ENCODE measurements around the gene AUH. TPM values are rescaled to one million over a fixed set of nuclear protein-coding genes. Genes with fewer than 3 reads are reported as not detected.

The AUH gene
- total RNA-seq, 4 donors from 2014 or later = 37.1 to 59.9 (median 49.7) TPM

DNA sequence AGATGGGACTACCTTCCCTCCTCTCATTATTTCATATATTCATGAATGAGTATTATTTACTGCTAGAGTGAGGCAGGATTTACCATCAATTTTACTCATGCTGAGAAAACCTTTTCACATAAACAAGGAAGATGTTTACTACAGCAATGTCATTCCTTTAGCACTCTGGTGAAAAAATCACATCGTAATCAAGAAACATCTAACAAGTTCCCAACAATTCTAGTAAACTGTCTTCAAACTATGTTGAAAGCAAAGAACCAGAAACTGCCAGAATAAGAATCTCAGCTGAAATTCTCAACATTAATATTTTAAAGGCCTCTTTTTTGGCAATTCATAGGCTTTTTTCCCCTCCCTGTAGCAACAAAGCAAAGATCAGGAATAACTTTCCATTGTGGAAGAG lies 28.2 kb downstream of the AUH start:
- TF ChIP-seq, protein P1, sequence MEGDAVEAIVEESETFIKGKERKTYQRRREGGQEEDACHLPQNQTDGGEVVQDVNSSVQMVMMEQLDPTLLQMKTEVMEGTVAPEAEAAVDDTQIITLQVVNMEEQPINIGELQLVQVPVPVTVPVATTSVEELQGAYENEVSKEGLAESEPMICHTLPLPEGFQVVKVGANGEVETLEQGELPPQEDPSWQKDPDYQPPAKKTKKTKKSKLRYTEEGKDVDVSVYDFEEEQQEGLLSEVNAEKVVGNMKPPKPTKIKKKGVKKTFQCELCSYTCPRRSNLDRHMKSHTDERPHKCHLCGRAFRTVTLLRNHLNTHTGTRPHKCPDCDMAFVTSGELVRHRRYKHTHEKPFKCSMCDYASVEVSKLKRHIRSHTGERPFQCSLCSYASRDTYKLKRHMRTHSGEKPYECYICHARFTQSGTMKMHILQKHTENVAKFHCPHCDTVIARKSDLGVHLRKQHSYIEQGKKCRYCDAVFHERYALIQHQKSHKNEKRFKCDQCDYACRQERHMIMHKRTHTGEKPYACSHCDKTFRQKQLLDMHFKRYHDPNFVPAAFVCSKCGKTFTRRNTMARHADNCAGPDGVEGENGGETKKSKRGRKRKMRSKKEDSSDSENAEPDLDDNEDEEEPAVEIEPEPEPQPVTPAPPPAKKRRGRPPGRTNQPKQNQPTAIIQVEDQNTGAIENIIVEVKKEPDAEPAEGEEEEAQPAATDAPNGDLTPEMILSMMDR (IDR thresholded peaks at IDR 0.05) = no peak
- no peak for TF ChIP-seq POLR2A (IDR thresholded peaks at IDR 0.05)
- Histone ChIP-seq H3K27ac (no peak overlapping the region), H3K9me3 (no peaks in the 10 kb centered on the region), H3K36me3 (peaks cover 0 to 5% (median 0%) of the 10 kb centered on the region in 3 donors), H3K4me1 (no peaks in the 10 kb centered on the region), H3K27me3 (no peaks in the 10 kb centered on the region), H3K4me3 (no peak overlapping the region)
- no peak for DNase-seq

DNA sequence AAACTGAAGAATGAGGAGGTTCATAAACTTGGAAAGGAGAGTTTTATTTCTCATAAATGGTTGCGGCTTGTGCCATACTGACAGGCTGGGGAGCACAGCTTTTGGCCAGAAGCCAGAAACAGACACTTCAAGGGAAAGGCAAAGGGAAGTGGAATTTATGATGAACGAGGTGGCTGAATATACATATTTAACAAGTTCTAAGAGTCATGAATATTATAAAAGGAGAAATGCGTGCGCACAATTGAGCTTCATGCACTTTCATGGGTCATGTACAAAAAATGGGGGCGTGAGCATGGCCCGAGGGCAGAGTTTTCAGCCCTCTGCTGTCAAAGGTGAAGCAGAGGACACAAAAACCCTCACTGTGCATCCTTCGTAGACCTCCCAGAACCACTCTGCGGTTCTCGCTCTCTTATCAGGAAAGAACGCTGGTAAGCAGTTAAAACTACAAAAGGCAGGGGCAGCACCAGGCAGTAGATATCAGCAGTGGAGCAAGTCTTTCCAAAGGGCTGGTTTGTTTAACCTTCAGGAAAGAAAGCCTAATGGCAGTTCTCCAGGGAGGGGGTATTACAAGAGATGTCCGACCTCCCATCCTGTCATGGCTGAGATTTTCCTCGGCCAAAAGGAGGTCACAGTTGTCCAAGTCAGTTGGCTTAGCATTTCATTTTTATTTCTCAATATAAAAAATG lies 29.0 kb downstream of the AUH start:
- H3K27ac ChIP-seq = no peak overlapping the region
- H3K4me3 ChIP-seq = no peak overlapping the region
- H3K27me3 ChIP-seq = no peaks in the 10 kb centered on the region
- peaks cover 0 to 6% (median 0%) of the 10 kb centered on the region in 3 donors for H3K36me3 ChIP-seq
- TF ChIP-seq POLR2A (IDR thresholded peaks at IDR 0.05) = no peak
- TF ChIP-seq, protein P1 (IDR thresholded peaks at IDR 0.05) = no peak
- DNase-seq = no peak
- no peaks in the 10 kb centered on the region for H3K4me1 ChIP-seq
- H3K9me3 ChIP-seq = no peaks in the 10 kb centered on the region

DNA sequence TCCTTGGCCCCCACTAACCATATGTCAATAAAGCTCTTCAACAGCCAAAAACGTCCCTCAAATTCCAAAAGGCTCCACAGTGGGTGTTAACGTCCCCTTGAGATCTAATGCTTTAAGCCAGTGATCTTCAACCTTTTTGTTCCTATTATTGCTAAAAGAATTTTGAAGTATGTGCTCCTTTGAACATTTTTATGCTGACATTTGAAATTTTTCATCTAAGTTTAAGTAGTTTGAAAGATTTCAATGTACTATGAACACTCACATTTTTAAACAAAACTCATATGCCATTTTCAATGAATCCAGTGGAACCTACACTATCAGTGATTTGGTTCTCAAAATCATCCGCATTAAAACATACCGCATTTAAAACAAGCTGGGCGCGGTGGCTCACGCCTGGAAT lies 29.9 kb downstream of the AUH start:
- TF ChIP-seq, protein P1 (IDR thresholded peaks at IDR 0.05) = no peak
- no peak for TF ChIP-seq POLR2A (IDR thresholded peaks at IDR 0.05)
- no peak overlapping the region for H3K4me3 ChIP-seq

DNA sequence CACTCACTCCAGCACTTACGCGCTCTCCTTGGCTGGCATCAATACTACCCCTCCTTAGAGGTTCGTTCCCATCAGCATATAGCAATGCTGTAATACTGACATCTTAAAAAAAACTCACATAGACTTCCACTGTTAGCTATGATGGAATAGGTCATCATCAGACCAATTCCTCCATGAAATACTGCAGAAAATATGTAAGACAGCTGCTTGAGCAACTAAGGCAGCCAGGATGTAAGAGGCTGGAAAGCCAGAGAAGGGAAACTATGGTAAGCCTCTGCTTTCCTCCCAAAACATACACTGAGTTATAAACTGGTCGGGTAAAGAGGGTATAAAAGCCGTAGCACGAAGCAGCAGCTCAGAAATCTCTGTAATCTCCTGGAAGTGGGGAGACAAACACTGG lies 33.5 kb downstream of the AUH start:
- TF ChIP-seq, protein P1 (IDR thresholded peaks at IDR 0.05) = no peak
- no peak for TF ChIP-seq POLR2A (IDR thresholded peaks at IDR 0.05)
- H3K9me3 ChIP-seq = no peaks in the 10 kb centered on the region
- H3K4me3 ChIP-seq = no peak overlapping the region
- no peak overlapping the region for H3K27ac ChIP-seq
- no peak for DNase-seq
- peaks cover 0 to 16% (median 0%) of the 10 kb centered on the region in 3 donors for H3K36me3 ChIP-seq
- no peaks in the 10 kb centered on the region for H3K27me3 ChIP-seq
- no peaks in the 10 kb centered on the region for H3K4me1 ChIP-seq

More for the DNA sequence above, 29.9 kb downstream of the AUH start:
- H3K27ac ChIP-seq = no peak overlapping the region
- H3K4me1 ChIP-seq = no peaks in the 10 kb centered on the region
- peaks cover 0 to 14% (median 0%) of the 10 kb centered on the region in 3 donors for H3K36me3 ChIP-seq
- no peaks in the 10 kb centered on the region for H3K9me3 ChIP-seq
- H3K27me3 ChIP-seq = no peaks in the 10 kb centered on the region
- DNase-seq = no peak

DNA sequence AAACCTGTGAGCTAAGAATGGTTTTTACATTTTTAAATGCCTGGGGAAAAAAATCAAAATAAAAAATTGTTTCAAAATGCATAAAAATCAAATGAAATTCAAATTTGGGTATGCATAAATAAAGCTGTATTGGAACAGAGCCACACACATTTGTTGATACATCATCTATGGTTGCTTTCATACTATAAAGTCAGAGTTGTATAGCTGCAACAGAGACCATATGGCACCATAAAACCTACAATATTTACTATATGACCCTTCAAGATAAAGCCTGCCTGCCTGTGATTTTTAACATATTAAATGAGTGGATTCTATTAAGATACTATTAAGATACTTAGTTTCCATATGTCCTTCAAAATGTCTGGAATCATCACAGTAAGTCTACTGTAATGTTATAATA lies 40.0 kb downstream of the AUH start:
- H3K27me3 ChIP-seq = no peaks in the 10 kb centered on the region
- H3K4me3 ChIP-seq = no peak overlapping the region
- no peaks in the 10 kb centered on the region for H3K9me3 ChIP-seq
- TF ChIP-seq POLR2A (IDR thresholded peaks at IDR 0.05) = no peak
- TF ChIP-seq, protein P1 (IDR thresholded peaks at IDR 0.05) = no peak
- H3K27ac ChIP-seq = no peak overlapping the region
- no peaks in the 10 kb centered on the region for H3K4me1 ChIP-seq
- no peak for DNase-seq
- no peaks in the 10 kb centered on the region for H3K36me3 ChIP-seq

Data from Peyer's patch (tissue), 4 donors.